Breast epithelium (tissue), 4 donors: ENCODE results near the gene CIROP. TPM values are rescaled to one million over a fixed set of nuclear protein-coding genes. Genes with fewer than 3 reads are reported as not detected.

Experiments
- DNase-seq, 2 donors: peaks; one replicate each; pipeline ENCODE4 v3.0.0-alpha.2; 2019; ENCODE audit warnings: low spot score in 2 of 2
- H3K27ac ChIP-seq, 2 donors: fragments of 200-600 bp; sonication (generic) in 1 of 2; one replicate each; pipeline ENCODE4 v1.5.1; 2016 to 2019; ENCODE audit warnings: mild to moderate bottlenecking in 1 of 2
- H3K27me3 ChIP-seq, 2 donors: fragments of 200-600 bp; sonication (generic) in 1 of 2; one replicate each; pipeline versions ENCODE4 v1.5.1 to v1.6.0; 2017 to 2019; ENCODE audit warnings: control low read depth in 1 of 2, mild to moderate bottlenecking in 1 of 2
- H3K36me3 ChIP-seq: fragments of 200-600 bp; one replicate; pipeline ENCODE4 v1.5.1; 2019
- H3K4me1 ChIP-seq, 2 donors: fragments of 200-600 bp; sonication (generic); one replicate each; pipeline ENCODE4 v1.5.1; 2016 to 2019; ENCODE audit warnings: control low read depth in 1 of 2
- H3K4me3 ChIP-seq, 3 donors: fragments of 200-600 bp; sonication (generic); 1 replicate in 2 of 3; 2 replicates in 1 of 3; pipeline ENCODE4 v1.5.1; 2016 to 2019; ENCODE audit warnings: mild to moderate bottlenecking in 3 of 3, moderate library complexity in 2 of 3
- H3K9me3 ChIP-seq, 2 donors: fragments of 200-600 bp; sonication (generic) in 1 of 2; one replicate each; pipeline ENCODE4 v1.5.1; 2016 to 2019; ENCODE audit warnings: control low read depth in 1 of 2
- POLR2A ChIP-seq: fragments of 450-650 bp; IDR thresholded peaks from one replicate; pipeline ENCODE4 v1.6.1; 2016; ENCODE audit warnings: antibody characterized with exemption, mild to moderate bottlenecking, moderate library complexity
- POLR2AphosphoS5 ChIP-seq, 3 donors: sonication (generic); formaldehyde crosslinking; IDR thresholded peaks; one replicate each; pipeline ENCODE4 v1.6.1; 2017; ENCODE audit warnings: antibody characterized with exemption in 3 of 3
- intact Hi-C: fragments of 100-400 bp; cut with DNase I; formaldehyde crosslinking; loops from one replicate; pipeline ENCODE4 v1.15.1; 2023; ENCODE audit warnings: low total_unique reads
- total RNA-seq, 3 donors: library from RNA; depleted of rRNA; stranded (reverse); fragments of >200 nt; gene quantifications; one replicate each; pipeline ENCODE4 v1.1.0, GENCODE V29; 2016
- TF ChIP-seq, protein P1 (sequence below), 3 donors: fragments of 450-650 bp; IDR thresholded peaks; one replicate each; pipeline ENCODE4 v1.5.1; 2016 to 2017; ENCODE audit warnings: antibody characterized with exemption in 3 of 3, mild to moderate bottlenecking in 3 of 3, moderate library complexity in 3 of 3

Gene CIROP
- total RNA-seq, 3 donors from 2014 or later, result not detected

DNA sequence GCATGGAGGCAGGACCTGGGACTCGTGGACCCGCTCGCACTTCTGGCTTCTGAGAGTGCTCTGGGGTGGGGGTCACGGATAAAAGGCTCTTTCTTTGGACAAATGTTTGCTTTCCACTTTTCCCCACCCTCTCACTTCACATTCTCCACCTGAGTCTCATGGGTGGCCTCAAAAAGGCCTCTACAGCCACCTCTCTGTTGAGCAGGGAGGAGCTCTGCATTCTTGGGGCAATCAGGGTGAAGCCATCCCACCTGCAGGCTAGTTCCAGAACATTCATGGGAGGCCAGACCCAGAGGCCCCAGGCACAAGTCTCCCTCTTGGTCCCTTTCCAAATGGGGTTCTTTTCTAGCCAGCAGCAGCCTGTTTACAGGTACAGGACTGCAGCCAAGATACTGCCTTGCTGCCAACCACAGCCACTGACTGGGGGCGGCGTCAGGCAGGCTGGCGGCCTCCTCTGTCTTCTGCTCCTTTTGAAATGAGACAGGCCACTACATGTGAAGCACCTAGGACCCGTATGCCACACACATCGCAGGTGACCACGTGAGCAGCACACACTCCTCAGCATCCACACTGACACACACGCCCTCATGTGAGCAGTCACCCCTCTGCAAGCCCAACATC is 32.5 kb upstream of the CIROP start:
- Histone ChIP-seq H3K9me3 (no peaks in the 10 kb centered on the region), H3K36me3 (no peaks in the 10 kb centered on the region), H3K27ac (peak overlapping the region; percentile 58 to 76), H3K27me3 (no peaks in the 10 kb centered on the region), H3K4me3 (no peak overlapping the region), H3K4me1 (peaks cover 3 to 17% of the 10 kb centered on the region in 2 donors)
- intact Hi-C loops, result no loop called here
- TF ChIP-seq POLR2AphosphoS5 (IDR thresholded peaks at IDR 0.05) (no peak), POLR2A (no peak)
- TF ChIP-seq, protein P1, sequence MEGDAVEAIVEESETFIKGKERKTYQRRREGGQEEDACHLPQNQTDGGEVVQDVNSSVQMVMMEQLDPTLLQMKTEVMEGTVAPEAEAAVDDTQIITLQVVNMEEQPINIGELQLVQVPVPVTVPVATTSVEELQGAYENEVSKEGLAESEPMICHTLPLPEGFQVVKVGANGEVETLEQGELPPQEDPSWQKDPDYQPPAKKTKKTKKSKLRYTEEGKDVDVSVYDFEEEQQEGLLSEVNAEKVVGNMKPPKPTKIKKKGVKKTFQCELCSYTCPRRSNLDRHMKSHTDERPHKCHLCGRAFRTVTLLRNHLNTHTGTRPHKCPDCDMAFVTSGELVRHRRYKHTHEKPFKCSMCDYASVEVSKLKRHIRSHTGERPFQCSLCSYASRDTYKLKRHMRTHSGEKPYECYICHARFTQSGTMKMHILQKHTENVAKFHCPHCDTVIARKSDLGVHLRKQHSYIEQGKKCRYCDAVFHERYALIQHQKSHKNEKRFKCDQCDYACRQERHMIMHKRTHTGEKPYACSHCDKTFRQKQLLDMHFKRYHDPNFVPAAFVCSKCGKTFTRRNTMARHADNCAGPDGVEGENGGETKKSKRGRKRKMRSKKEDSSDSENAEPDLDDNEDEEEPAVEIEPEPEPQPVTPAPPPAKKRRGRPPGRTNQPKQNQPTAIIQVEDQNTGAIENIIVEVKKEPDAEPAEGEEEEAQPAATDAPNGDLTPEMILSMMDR (IDR thresholded peaks at IDR 0.05), result no peak
- peak; percentile 71 to 75 for DNase-seq

DNA sequence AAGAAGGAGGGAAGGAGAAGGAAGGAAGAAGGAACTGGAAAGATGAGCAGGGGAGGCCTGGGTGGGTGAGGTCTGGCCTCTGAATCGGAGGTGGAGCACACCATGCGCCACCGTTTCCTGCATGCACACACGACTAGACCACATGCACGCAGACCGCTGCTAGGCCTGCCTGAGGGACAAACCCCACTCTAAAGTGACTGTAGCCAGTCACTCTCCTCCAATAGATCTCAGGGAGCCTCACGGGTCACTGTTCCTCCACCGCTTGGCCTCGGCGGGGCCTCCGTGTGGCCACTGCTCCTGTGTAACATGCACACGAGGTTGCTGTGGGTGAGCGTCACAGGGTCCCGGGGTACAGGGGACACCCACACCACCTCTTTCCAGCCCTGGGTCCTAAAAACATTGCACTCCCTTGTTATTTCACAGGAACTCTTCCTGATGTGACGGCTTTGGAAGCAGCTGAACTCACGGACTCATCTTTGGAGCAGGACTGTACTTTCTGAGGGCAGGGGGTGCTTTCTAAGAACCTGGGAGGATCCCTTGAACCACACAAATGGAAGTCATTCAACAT is 31.9 kb upstream of the CIROP start:
- TF ChIP-seq POLR2A, result no peak
- TF ChIP-seq, protein P1 (IDR thresholded peaks at IDR 0.05), result no peak
- no peak for TF ChIP-seq POLR2AphosphoS5 (IDR thresholded peaks at IDR 0.05)
- Histone ChIP-seq H3K4me1 (peaks cover 3 to 12% of the 10 kb centered on the region in 2 donors), H3K27me3 (no peaks in the 10 kb centered on the region), H3K36me3 (no peaks in the 10 kb centered on the region), H3K4me3 (no peak overlapping the region), H3K9me3 (no peaks in the 10 kb centered on the region), H3K27ac (peak overlapping the region; percentile 58 to 76)
- DNase-seq, result no peak
- intact Hi-C loops, result no loop called here

DNA sequence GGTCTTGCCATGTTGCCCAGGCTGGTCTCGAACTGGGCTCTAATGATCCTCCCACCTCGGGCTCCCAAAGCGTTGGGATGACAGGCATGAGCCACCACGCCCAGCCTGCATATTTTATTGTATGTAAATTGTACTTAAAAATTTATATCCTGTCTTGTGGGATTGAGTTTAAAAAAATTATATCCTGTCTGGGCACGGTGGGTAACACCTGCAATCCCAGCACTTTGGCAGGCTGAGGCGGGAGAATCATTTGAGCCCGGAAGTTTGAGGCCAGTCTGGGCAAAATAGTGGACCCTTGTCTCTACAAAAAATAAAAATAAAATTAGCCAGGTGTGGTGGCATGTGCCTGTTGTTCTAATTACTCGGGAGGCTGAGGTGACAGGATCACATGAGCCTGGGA is 28.2 kb upstream of the CIROP start:
- Histone ChIP-seq H3K27me3 (no peaks in the 10 kb centered on the region), H3K27ac (no peak overlapping the region), H3K9me3 (no peaks in the 10 kb centered on the region), H3K36me3 (no peaks in the 10 kb centered on the region), H3K4me1 (peaks cover 6 to 10% of the 10 kb centered on the region in 2 donors), H3K4me3 (no peak overlapping the region)
- no peak for TF ChIP-seq POLR2AphosphoS5 (IDR thresholded peaks at IDR 0.05)
- TF ChIP-seq, protein P1 (IDR thresholded peaks at IDR 0.05), result no peak
- no peak for TF ChIP-seq POLR2A
- no peak for DNase-seq
- intact Hi-C loops, result no loop called here

DNA sequence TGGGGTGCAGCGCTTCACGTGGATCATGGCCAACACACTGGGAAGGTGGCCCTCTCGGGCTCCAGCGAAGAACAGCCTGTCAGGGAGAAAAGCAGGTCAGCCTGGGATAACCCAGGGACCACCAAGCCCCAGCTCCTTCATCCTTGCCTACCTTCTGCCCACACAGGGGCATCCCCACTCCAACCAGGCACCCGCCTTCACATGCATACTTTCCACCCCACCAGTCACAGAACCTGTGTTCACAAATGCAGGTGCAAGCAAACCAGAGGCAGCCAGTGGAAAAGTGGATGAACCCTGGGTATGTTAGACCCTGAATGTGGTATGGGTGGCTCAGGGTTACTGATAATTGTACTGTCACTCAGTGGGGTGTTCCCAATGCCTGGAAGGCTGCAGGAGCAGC is 26.7 kb upstream of the CIROP start:
- TF ChIP-seq POLR2A, result no peak
- TF ChIP-seq POLR2AphosphoS5 (IDR thresholded peaks at IDR 0.05), result no peak
- TF ChIP-seq, protein P1 (IDR thresholded peaks at IDR 0.05), result no peak
- no peak for DNase-seq
- H3K4me1 ChIP-seq, result peaks cover 0 to 3% of the 10 kb centered on the region in 2 donors
- no peak overlapping the region for H3K4me3 ChIP-seq
- no peaks in the 10 kb centered on the region for H3K9me3 ChIP-seq
- no peaks in the 10 kb centered on the region for H3K27me3 ChIP-seq
- no peaks in the 10 kb centered on the region for H3K36me3 ChIP-seq
- peak overlapping the region; percentile 65 to 75 for H3K27ac ChIP-seq
- intact Hi-C loops, result no loop called here

DNA sequence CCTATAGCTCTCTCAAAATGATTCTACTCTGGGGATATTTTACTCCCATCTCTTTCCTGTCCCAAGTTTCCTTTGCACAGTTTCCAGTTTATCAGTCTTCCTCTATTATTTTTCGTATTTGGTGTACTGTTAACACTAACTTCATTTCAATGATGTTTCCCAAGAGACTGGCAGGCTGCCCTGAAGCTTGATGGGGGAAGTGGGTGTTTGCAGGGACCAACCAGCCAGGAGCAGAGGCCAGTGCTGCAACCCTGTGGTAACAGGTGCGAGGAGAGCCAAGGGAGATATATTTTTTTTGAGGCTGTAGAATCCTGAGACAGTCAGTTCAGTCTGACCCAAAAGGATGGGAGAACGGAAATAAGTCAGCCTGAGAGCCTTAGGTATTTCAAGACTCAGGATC is 26.1 kb upstream of the CIROP start:
- Histone ChIP-seq H3K4me3 (no peak overlapping the region), H3K27me3 (no peaks in the 10 kb centered on the region), H3K36me3 (no peaks in the 10 kb centered on the region), H3K4me1 (peaks cover 0 to 3% of the 10 kb centered on the region in 2 donors), H3K9me3 (no peaks in the 10 kb centered on the region), H3K27ac (peak overlapping the region; percentile 65 to 75)
- DNase-seq, result no peak
- TF ChIP-seq, protein P1 (IDR thresholded peaks at IDR 0.05), result no peak
- TF ChIP-seq POLR2AphosphoS5 (IDR thresholded peaks at IDR 0.05) (no peak), POLR2A (no peak)
- intact Hi-C loops, result no loop called here
